HEK293 (cell line): Measurements from ENCODE around the gene PDE3B.

ENCODE experiments used
- CTCF ChIA-PET: fragments of 350-600 bp; formaldehyde crosslinking; extraction: SDS; loops from one replicate; lab custom pipeline; 2021; ENCODE audit warnings: antibody characterized with exemption; lab: Yijun Ruan, JAX
- POLR2A ChIA-PET: fragments of 300-600 bp; formaldehyde crosslinking; extraction: SDS; loops from one replicate; lab custom pipeline; 2020; ENCODE audit warnings: antibody characterized with exemption, inconsistent platforms; lab: Yijun Ruan, JAX
- H3K27ac ChIP-seq: fragments of 200-500 bp; sonication (Bioruptor generic); 2 replicates; pipeline ENCODE4 v1.5.1; 2014; ENCODE audit warnings: low read depth, low read length, control low read depth, inconsistent platforms; ENCODE audit errors: extremely low read depth
- H3K36me3 ChIP-seq, 2 experiments: fragments of 200-500 bp in 1 of 2; sonication (Bioruptor generic) in 1 of 2; 1 replicate in 1 of 2; 2 replicates in 1 of 2; pipeline ENCODE4 v1.5.1; 2014 to 2017; ENCODE audit warnings: inconsistent platforms in 2 of 2, low read length in 2 of 2; ENCODE audit not compliant: control insufficient read depth in 2 of 2, insufficient read depth in 1 of 2
- H3K4me1 ChIP-seq: fragments of 200-500 bp; sonication (Bioruptor generic); 2 replicates; pipeline ENCODE4 v1.5.1; 2014; ENCODE audit warnings: mild to moderate bottlenecking, low read length, inconsistent platforms; ENCODE audit not compliant: control insufficient read depth, insufficient read depth
- H3K4me3 ChIP-seq: 2 replicates; pipeline ENCODE4 v1.5.1; 2011; ENCODE audit warnings: low read depth, mild to moderate bottlenecking, control low read depth, low read length, moderate library complexity
- H3K9me3 ChIP-seq: fragments of 200-500 bp; sonication (Bioruptor generic); 2 replicates; pipeline ENCODE4 v1.5.1; 2014; ENCODE audit warnings: low read depth, low read length, inconsistent platforms; ENCODE audit not compliant: control insufficient read depth, insufficient read depth
- CTCF ChIP-seq: fragments of 450-650 bp; formaldehyde crosslinking; IDR thresholded peaks from 2 replicates; pipeline ENCODE4 v1.5.1; 2016; ENCODE audit warnings: missing biosample characterization, missing genetic modification characterization
- GFI1B ChIP-seq: fragments of 450-650 bp; formaldehyde crosslinking; IDR thresholded peaks from 2 replicates; pipeline ENCODE4 v1.5.1; 2016; ENCODE audit warnings: missing biosample characterization, missing genetic modification characterization
- KLF16 ChIP-seq: fragments of 450-650 bp; formaldehyde crosslinking; IDR thresholded peaks from 2 replicates; pipeline ENCODE4 v1.5.1; 2017; ENCODE audit warnings: missing biosample characterization, missing genetic modification characterization
- PRDM1 ChIP-seq: fragments of 450-650 bp; formaldehyde crosslinking; IDR thresholded peaks from 2 replicates; pipeline ENCODE4; 2016; ENCODE audit warnings: missing biosample characterization, missing genetic modification characterization
- ZBTB21 ChIP-seq: fragments of 450-650 bp; formaldehyde crosslinking; IDR thresholded peaks from 2 replicates; pipeline ENCODE4 v1.5.1; 2017; ENCODE audit warnings: missing biosample characterization, missing genetic modification characterization
- ZNF132 ChIP-seq: fragments of 450-650 bp; formaldehyde crosslinking; IDR thresholded peaks from 2 replicates; pipeline ENCODE4 v1.5.1; 2017; ENCODE audit warnings: missing biosample characterization, missing genetic modification characterization, borderline replicate concordance
- ZNF155 ChIP-seq: fragments of 450-650 bp; formaldehyde crosslinking; IDR thresholded peaks from 2 replicates; pipeline ENCODE4 v1.5.1; 2016; ENCODE audit warnings: missing biosample characterization, missing genetic modification characterization
- ZNF184 ChIP-seq: fragments of 450-650 bp; IDR thresholded peaks from 2 replicates; pipeline ENCODE4 v1.5.1; 2018; ENCODE audit warnings: missing biosample characterization, mild to moderate bottlenecking, missing genetic modification characterization
- ZNF23 ChIP-seq: fragments of 450-650 bp; formaldehyde crosslinking; IDR thresholded peaks from 2 replicates; pipeline ENCODE4 v1.5.1; 2016; ENCODE audit warnings: missing biosample characterization, missing genetic modification characterization, borderline replicate concordance
- ZNF274 ChIP-seq, 2 experiments: fragments of 200-500 bp in 1 of 2; fragments of 450-650 bp in 1 of 2; sonication (Bioruptor generic) in 1 of 2; formaldehyde crosslinking in 1 of 2; IDR thresholded peaks; 2 replicates each; pipeline versions ENCODE4 v1.5.1 to v1.6.1; 2014 to 2016; ENCODE audit warnings: borderline replicate concordance in 1 of 2, inconsistent platforms in 1 of 2, low read length in 1 of 2, missing biosample characterization in 1 of 2, missing genetic modification characterization in 1 of 2
- ZNF280D ChIP-seq: fragments of 450-650 bp; formaldehyde crosslinking; IDR thresholded peaks from 2 replicates; pipeline ENCODE4 v1.5.1; 2016; ENCODE audit warnings: missing biosample characterization, missing genetic modification characterization
- ZNF341 ChIP-seq: fragments of 450-650 bp; formaldehyde crosslinking; IDR thresholded peaks from 2 replicates; pipeline ENCODE4; 2016; ENCODE audit warnings: low read depth, missing biosample characterization, missing genetic modification characterization
- ZNF433 ChIP-seq: fragments of 450-650 bp; formaldehyde crosslinking; IDR thresholded peaks from 2 replicates; pipeline ENCODE4 v1.5.1; 2016; ENCODE audit warnings: missing biosample characterization, missing genetic modification characterization, low read depth
- ZNF473 ChIP-seq: fragments of 450-650 bp; formaldehyde crosslinking; IDR thresholded peaks from 2 replicates; pipeline ENCODE4 v1.5.1; 2017; ENCODE audit warnings: missing biosample characterization, missing genetic modification characterization
- ZNF48 ChIP-seq: fragments of 450-650 bp; formaldehyde crosslinking; IDR thresholded peaks from 2 replicates; pipeline ENCODE4 v1.5.1; 2016; ENCODE audit warnings: missing biosample characterization, missing genetic modification characterization
- ZNF600 ChIP-seq: fragments of 450-650 bp; formaldehyde crosslinking; IDR thresholded peaks from 2 replicates; pipeline ENCODE4 v1.5.1; 2016; ENCODE audit warnings: missing biosample characterization, missing genetic modification characterization
- ZNF747 ChIP-seq: fragments of 450-650 bp; formaldehyde crosslinking; IDR thresholded peaks from 2 replicates; pipeline ENCODE4 v1.5.1; 2016; ENCODE audit warnings: missing biosample characterization, missing genetic modification characterization
- ZNF76 ChIP-seq: fragments of 450-650 bp; formaldehyde crosslinking; IDR thresholded peaks from 2 replicates; pipeline ENCODE4; 2016; ENCODE audit warnings: low read depth, missing biosample characterization, missing genetic modification characterization, borderline replicate concordance
- ZNF768 ChIP-seq: fragments of 450-650 bp; formaldehyde crosslinking; IDR thresholded peaks from 2 replicates; pipeline ENCODE4 v1.5.1; 2018; ENCODE audit warnings: missing biosample characterization, mild to moderate bottlenecking, missing genetic modification characterization
- ZNF792 ChIP-seq: fragments of 450-650 bp; formaldehyde crosslinking; IDR thresholded peaks from 2 replicates; pipeline ENCODE4 v1.5.1; 2016; ENCODE audit warnings: missing biosample characterization, missing genetic modification characterization
- TF ChIP-seq, protein P1 (sequence below): fragments of 450-650 bp; formaldehyde crosslinking; IDR thresholded peaks from 2 replicates; pipeline ENCODE4 v1.5.1; 2016; ENCODE audit warnings: missing biosample characterization, missing genetic modification characterization

The PDE3B gene

DNA sequence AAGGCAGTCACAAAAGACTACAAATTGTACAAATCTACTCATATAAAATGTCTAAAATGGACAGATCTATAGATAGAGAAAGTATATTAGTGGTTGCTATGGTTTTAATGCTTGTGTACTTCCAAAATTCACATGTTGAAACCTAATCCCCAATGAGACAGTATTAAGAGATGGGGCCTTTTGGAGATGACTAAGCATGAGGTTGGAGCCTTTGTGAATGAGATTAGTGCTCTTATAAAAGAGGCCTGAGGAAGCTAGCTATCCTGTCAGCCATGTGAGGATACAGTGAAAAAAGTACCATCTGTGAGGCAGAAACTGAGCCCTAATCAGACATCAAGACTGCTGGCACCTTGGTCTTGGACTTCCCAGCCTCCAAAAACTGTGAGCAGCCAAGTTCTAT lies 165.9 kb downstream of the PDE3B start (continued):
- TF ChIP-seq ZNF768 (tag by site-specific recombination) (no peak), ZBTB21 (no peak), ZNF747 (no peak)

DNA sequence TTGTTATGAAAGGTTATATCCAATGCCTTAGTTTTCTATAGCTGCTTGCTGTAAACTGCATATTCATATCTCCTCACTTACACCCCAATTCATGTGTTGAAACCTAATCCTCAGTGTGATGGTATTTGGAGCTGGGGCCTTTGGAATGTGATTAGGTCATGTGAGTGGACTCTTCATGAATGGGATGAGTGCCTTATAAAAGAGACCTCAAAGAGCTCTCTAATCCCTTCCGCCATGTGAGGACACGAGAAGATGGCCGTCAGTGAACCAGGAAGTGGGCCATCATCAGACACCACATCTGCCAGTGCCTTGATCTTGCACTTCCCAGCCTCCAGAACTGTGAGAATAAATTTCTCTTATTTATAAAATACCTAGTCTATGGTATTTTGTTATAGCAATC lies 169.2 kb downstream of the PDE3B start:
- Histone ChIP-seq H3K4me3 (no peak overlapping the region), H3K27ac (no peak overlapping the region), H3K4me1 (no peaks in the 10 kb centered on the region), H3K9me3 (no peaks in the 10 kb centered on the region), H3K36me3 (no peaks in the 10 kb centered on the region)
- POLR2A ChIA-PET = no interaction called here
- no peak for TF ChIP-seq GFI1B (tag by site-specific recombination)
- no peak for TF ChIP-seq ZNF792 (tag by site-specific recombination)
- CTCF ChIA-PET = interaction anchor here (0.6 to 1.4 kb wide), 2 partner anchors 22 to 38 kb away, joined by 3 read pairs; no protein-coding TSS in a partner anchor

DNA sequence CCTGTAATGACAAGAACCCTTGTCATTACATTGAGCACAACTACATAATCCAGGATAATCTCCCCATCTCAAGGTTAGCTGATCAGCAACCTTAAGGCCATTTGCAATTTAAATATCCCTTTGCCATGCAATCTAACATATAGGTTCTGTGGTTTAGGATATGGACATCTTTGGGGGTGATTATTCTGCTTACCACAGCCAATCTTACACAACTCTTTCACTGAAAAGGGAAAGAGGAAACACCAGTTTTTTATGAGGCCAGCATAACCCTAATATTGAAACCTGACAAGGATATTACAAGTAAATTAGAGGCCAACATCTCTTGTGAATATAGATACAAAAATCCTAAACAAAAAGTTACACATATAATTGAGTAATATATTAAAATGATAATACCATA lies 169.9 kb downstream of the PDE3B start:
- TF ChIP-seq ZNF23 (tag by site-specific recombination) (no peak), ZNF155 (no peak), ZNF184 (tag by site-specific recombination) (no peak), ZNF341 (no peak), ZNF48 (tag by site-specific recombination) (no peak), KLF16 (tag by site-specific recombination) (no peak), ZNF433 (tag by site-specific recombination) (no peak), ZNF76 (no peak), CTCF (tag by site-specific recombination) (no peak), ZNF132 (no peak), ZNF473 (tag by site-specific recombination) (no peak), ZNF274 (IDR thresholded peaks at IDR 0.05; ENCODE audit: low read length) (no peak), ZNF274 (tag by site-specific recombination; IDR thresholded peaks at IDR 0.05; ENCODE audit: borderline replicate concordance) (no peak), ZNF600 (tag by site-specific recombination) (no peak), ZNF280D (no peak), PRDM1 (tag by site-specific recombination) (no peak)
- TF ChIP-seq, protein P1, sequence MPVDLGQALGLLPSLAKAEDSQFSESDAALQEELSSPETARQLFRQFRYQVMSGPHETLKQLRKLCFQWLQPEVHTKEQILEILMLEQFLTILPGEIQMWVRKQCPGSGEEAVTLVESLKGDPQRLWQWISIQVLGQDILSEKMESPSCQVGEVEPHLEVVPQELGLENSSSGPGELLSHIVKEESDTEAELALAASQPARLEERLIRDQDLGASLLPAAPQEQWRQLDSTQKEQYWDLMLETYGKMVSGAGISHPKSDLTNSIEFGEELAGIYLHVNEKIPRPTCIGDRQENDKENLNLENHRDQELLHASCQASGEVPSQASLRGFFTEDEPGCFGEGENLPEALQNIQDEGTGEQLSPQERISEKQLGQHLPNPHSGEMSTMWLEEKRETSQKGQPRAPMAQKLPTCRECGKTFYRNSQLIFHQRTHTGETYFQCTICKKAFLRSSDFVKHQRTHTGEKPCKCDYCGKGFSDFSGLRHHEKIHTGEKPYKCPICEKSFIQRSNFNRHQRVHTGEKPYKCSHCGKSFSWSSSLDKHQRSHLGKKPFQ (tag by site-specific recombination) = no peak
- TF ChIP-seq, all 188 proteins: peak for 0
- H3K9me3 ChIP-seq = no peaks in the 10 kb centered on the region
- POLR2A ChIA-PET = no interaction called here
- CTCF ChIA-PET = no interaction called here
- no peak overlapping the region for H3K4me3 ChIP-seq
- H3K27ac ChIP-seq = no peak overlapping the region
- H3K36me3 ChIP-seq = no peaks in the 10 kb centered on the region
- H3K4me1 ChIP-seq = no peaks in the 10 kb centered on the region
